GM12878 (cell line): ENCODE measurements around the gene SLC35F3. TPM values are rescaled to one million over a fixed set of nuclear protein-coding genes. Genes with fewer than 3 reads are reported as not detected.

Experiments
- ATAC-seq: fragments of 200-7000 bp; cut with Tn5 transposase; 3 replicates; pipeline ENCODE4 v1.9.1; 2020; ENCODE audit warnings: mild to moderate bottlenecking, moderate library complexity
- BruUV-seq: library from RNA; stranded (reverse); fragments of 400-500 nt; replicated peaks from 2 replicates; lab custom pipeline; 2021; lab: Mats Ljungman, UMichigan
- CTCF ChIA-PET: fragments of 300-600 bp; sonication (Branson Sonifier 250); formaldehyde crosslinking; extraction: SDS; loops from one replicate; lab custom pipeline; 2021; ENCODE audit warnings: inconsistent platforms; lab: Yijun Ruan, JAX
- POLR2A ChIA-PET: fragments of 350-600 bp; formaldehyde crosslinking; extraction: SDS; loops from one replicate; lab custom pipeline; 2021; ENCODE audit warnings: inconsistent platforms; lab: Charles Lee
- RAD21 ChIA-PET: fragments of 300-600 bp; sonication (Branson Sonifier 250); formaldehyde crosslinking; loops from one replicate; lab custom pipeline; 2023; ENCODE audit warnings: antibody characterized with exemption; ENCODE audit not compliant: unreplicated experiment; lab: Charles Lee
- SMC1A ChIA-PET: fragments of 300-600 bp; sonication (Branson Sonifier 250); formaldehyde crosslinking; loops from one replicate; lab custom pipeline; 2023; ENCODE audit not compliant: unreplicated experiment, uncharacterized antibody; lab: Charles Lee
- DNase-seq: peaks from one replicate; pipeline ENCODE4 v3.0.0-alpha.2; 2011; ENCODE audit warnings: low read depth, low spot score
- FAIRE-seq: peaks from 3 replicates; lab custom pipeline; 2011; peaks lifted over from hg19 to GRCh38; lab: Jason Lieb, UNC
- H2AFZ ChIP-seq: 2 replicates; pipeline ENCODE4 v1.6.0; 2011; ENCODE audit warnings: low read depth, low read length, control low read depth; ENCODE audit not compliant: control insufficient read depth
- H3K27ac ChIP-seq: 2 replicates; pipeline ENCODE4 v1.5.1; 2011; ENCODE audit warnings: control low read depth; ENCODE audit not compliant: control insufficient read depth, insufficient read depth
- H3K27me3 ChIP-seq, 2 experiments: replicated peaks in 1 of 2; 2 replicates each; pipeline versions ENCODE4 v1.6.0 to v1.6.1; 2011; ENCODE audit warnings: low read length in 1 of 2; ENCODE audit not compliant: control insufficient read depth in 2 of 2, insufficient read depth in 2 of 2
- H3K36me3 ChIP-seq, 2 experiments: 2 replicates each; pipeline ENCODE4 v1.5.1; 2011; ENCODE audit warnings: low read length in 1 of 2; ENCODE audit not compliant: control insufficient read depth in 2 of 2, insufficient read depth in 2 of 2
- H3K4me1 ChIP-seq: 2 replicates; pipeline ENCODE4 v1.6.1; 2011; ENCODE audit warnings: mild to moderate bottlenecking, low read length, moderate library complexity, mixed read lengths; ENCODE audit not compliant: control insufficient read depth, insufficient read depth
- H3K4me2 ChIP-seq: 2 replicates; pipeline ENCODE4 v1.6.0; 2011; ENCODE audit warnings: control low read depth; ENCODE audit not compliant: control insufficient read depth, insufficient read depth
- H3K4me3 ChIP-seq: fragments of 200-600 bp; sonication (generic); 2 replicates; pipeline ENCODE4 v1.5.1; 2016
- H3K79me2 ChIP-seq: 2 replicates; pipeline ENCODE4 v1.6.0; 2011; ENCODE audit warnings: low read length; ENCODE audit not compliant: control insufficient read depth, insufficient read depth
- H3K9ac ChIP-seq: 2 replicates; pipeline ENCODE4 v1.8.0; 2011; ENCODE audit warnings: low read length, control low read depth, mixed read lengths; ENCODE audit not compliant: control insufficient read depth, insufficient read depth
- H3K9me3 ChIP-seq: replicated peaks from 3 replicates; pipeline ENCODE4 v1.5.1; 2011; ENCODE audit warnings: mild to moderate bottlenecking, low read length; ENCODE audit not compliant: control insufficient read depth, insufficient read depth
- H4K20me1 ChIP-seq: 2 replicates; pipeline ENCODE4 v1.6.0; 2011; ENCODE audit not compliant: control insufficient read depth, insufficient read depth
- CEBPZ ChIP-seq: fragments of 150-350 bp; IDR thresholded peaks from 2 replicates; pipeline ENCODE4 v1.6.1; 2016; ENCODE audit warnings: low read depth, low read length
- CTCF ChIP-seq, 3 experiments: IDR thresholded peaks in 2 of 3; conservative IDR thresholded peaks in 1 of 3; 2 replicates each; pipeline ENCODE4 v1.5.1; 2011; ENCODE audit warnings: low read depth in 3 of 3, low read length in 3 of 3, mild to moderate bottlenecking in 3 of 3, control low read depth in 2 of 3, moderate library complexity in 2 of 3, inconsistent platforms in 1 of 3, mixed read lengths in 1 of 3; ENCODE audit not compliant: control insufficient read depth in 2 of 3, insufficient read depth in 1 of 3; ENCODE audit errors: extremely low read depth in 1 of 3
- DPF2 ChIP-seq: fragments of 450-650 bp; IDR thresholded peaks from 2 replicates; pipeline ENCODE4 v1.6.1; 2017; ENCODE audit warnings: mild to moderate bottlenecking
- E4F1 ChIP-seq: fragments of 450-650 bp; IDR thresholded peaks from 2 replicates; pipeline ENCODE4 v1.6.1; 2018; ENCODE audit warnings: borderline replicate concordance, mild to moderate bottlenecking; ENCODE audit not compliant: partially characterized antibody
- HDAC6 ChIP-seq: fragments of 200-600 bp; sonication (generic); IDR thresholded peaks from one replicate; pipeline ENCODE4 v1.8.0; 2017; ENCODE audit warnings: antibody characterized with exemption; ENCODE audit not compliant: unreplicated experiment
- PAX5 ChIP-seq: IDR thresholded peaks from 2 replicates; pipeline ENCODE4 v1.6.1; 2011; ENCODE audit warnings: low read depth, low read length, borderline replicate concordance
- PRDM15 ChIP-seq: fragments of 450-650 bp; formaldehyde crosslinking; IDR thresholded peaks from 2 replicates; pipeline ENCODE4 v1.4.0; 2020; ENCODE audit warnings: mild to moderate bottlenecking, moderate library complexity
- SIX5 ChIP-seq: IDR thresholded peaks from 2 replicates; pipeline ENCODE4 v1.6.1; 2011; ENCODE audit warnings: mild to moderate bottlenecking, low read depth, low read length, moderate library complexity; ENCODE audit not compliant: severe bottlenecking
- TCF12 ChIP-seq: IDR thresholded peaks from 2 replicates; pipeline ENCODE4 v1.6.1; 2011; ENCODE audit warnings: low read depth, mild to moderate bottlenecking, low read length
- ZNF274 ChIP-seq: IDR thresholded peaks from one replicate; pipeline ENCODE4 v1.8.0; 2011; ENCODE audit not compliant: insufficient read length, insufficient read depth
- WGBS: methylation state at CpG from one replicate; pipeline ENCODE4 v1.1.6; 2016; ENCODE audit warnings: low lambda C conversion rate; ENCODE audit not compliant: insufficient replicate concordance, insufficient coverage; ENCODE audit errors: missing lambda C conversion rate; 5-methylcytosine and 5-hydroxymethylcytosine counted together
- in situ Hi-C: fragments of 300-500 bp; cut with MboI; formaldehyde crosslinking; loops from 9 replicates; pipeline ENCODE4 v1.14.3; 2018; ENCODE audit warnings: mixed read lengths
- intact Hi-C: fragments of 100-400 bp; cut with micrococcal nuclease; formaldehyde crosslinking; loops from one replicate; pipeline ENCODE4 v1.14.2; 2022; ENCODE audit not compliant: unreplicated experiment
- polyA plus RNA-seq, 11 experiments: library from polyadenylated mRNA; depleted of rRNA in 4 of 11; unstranded in 6 of 11; stranded (reverse) in 5 of 11; fragments of >200 nt; fragmentation: Nextera tagmentation in 4 of 11; fragmentation: Illumina TruSeq in 1 of 11; extraction: Ambion mirVana in 4 of 11; extraction: Trizol in 1 of 11; gene quantifications; 1 replicate in 1 of 11; 2 replicates in 10 of 11; pipeline versions ENCODE4 v1.2.1 to v1.2.3, GENCODE V29; 2011 to 2016; ENCODE audit warnings: inconsistent platforms in 2 of 11, missing spikeins in 2 of 11, low read depth in 1 of 11
- total RNA-seq, 4 experiments: library from RNA; depleted of rRNA in 3 of 4; stranded (reverse); fragments of >200 nt in 3 of 4; fragmentation: Illumina TruSeq in 1 of 4; extraction: Trizol in 1 of 4; gene quantifications; 2 replicates each; pipeline versions ENCODE4 v1.2.1 to v1.2.3, GENCODE V29; 2013 to 2021

Gene SLC35F3
- total and polyA plus RNA-seq, 10 of the 15 experiments (the other 5 are each of a cell fraction or from before 2014, with no cell fraction given), result 1.0 to 8.6 (median 5.7) TPM

GRCh38 chr1:234090212-234091064 is 186.0 kb downstream of the SLC35F3 start:
- no TSS peak for BruUV-seq
- 34% methylated on average over 8 of the region's 8 CpGs for WGBS
- no peaks in the 10 kb centered on the region; a peak in 1 of 4 replicates for H3K27me3 ChIP-seq
- FAIRE-seq (no peak), DNase-seq (no peak), ATAC-seq (no peak)
- no peak overlapping the region for H3K9ac ChIP-seq
- intact Hi-C loops (no loop called here), in situ Hi-C loops (no loop called here)
- no peaks in the 10 kb centered on the region for H3K4me1 ChIP-seq
- no peak overlapping the region for H3K4me2 ChIP-seq
- H4K20me1 ChIP-seq, result no peaks in the 10 kb centered on the region
- ChIA-PET CTCF (interaction anchor here (1.0 kb wide), 1 partner anchor 12 kb away, joined by 3 read pairs; no protein-coding TSS in a partner anchor), POLR2A (interaction anchor here (0.5 kb wide), 1 partner anchor 287 kb away, joined by 4 read pairs; no protein-coding TSS in a partner anchor), SMC1A (interaction anchor here (0.6 kb wide), 1 partner anchor 1463 kb away, joined by 3 read pairs; no protein-coding TSS in a partner anchor), RAD21 (no interaction called here)
- H3K79me2 ChIP-seq, result no peaks in the 10 kb centered on the region
- no peaks in the 10 kb centered on the region for H3K36me3 ChIP-seq
- H3K4me3 ChIP-seq, result no peak overlapping the region
- H3K9me3 ChIP-seq, result no peaks in the 10 kb centered on the region
- H3K27ac ChIP-seq, result no peak overlapping the region
- no peak overlapping the region for H2AFZ ChIP-seq
- no peak for TF ChIP-seq TCF12
- TF ChIP-seq SIX5, result no peak
- no peak for TF ChIP-seq DPF2
- no peak for TF ChIP-seq CEBPZ
- TF ChIP-seq PAX5, result no peak
- no peak for TF ChIP-seq PRDM15
- no peak for TF ChIP-seq HDAC6
- no peak for TF ChIP-seq ZNF274
- TF ChIP-seq CTCF (IDR thresholded peaks at IDR 0.05 in 2 of 3, conservative IDR thresholded peaks at IDR 0.05 in 1 of 3; ENCODE audit: control insufficient read depth in 2 of 3, extremely low read depth in 1 of 3, insufficient read depth in 1 of 3, low read depth in 3 of 3, low read length in 3 of 3), result no peak
- no peak for TF ChIP-seq E4F1
